ENCODE results near the gene CACNG1.

Gene CACNG1

GRCh38 chr17:67044016-67044772, at the start of gene CACNG1:
TSS of gene CACNG1 (plus strand) at chr17:67044554. CDS start at chr17:67044661, 107 bp downstream.
- no peak for TF ChIP-seq GATA2 (IDR thresholded peaks at IDR 0.05; ENCODE audit: low read depth, low read length)
- no peak for TF ChIP-seq GATA3 (IDR thresholded peaks at IDR 0.05; ENCODE audit: low read depth, low read length)

GRCh38 chr17:66994930-66995535, 49.3 kb upstream of the CACNG1 start:
- TF ChIP-seq GATA3 (IDR thresholded peaks at IDR 0.05; ENCODE audit: low read depth, low read length) (no peak), GATA2 (IDR thresholded peaks at IDR 0.05; ENCODE audit: low read depth, low read length) (peak; percentile 61; the same call in 1 of the 2 replicates)

GRCh38 chr17:66995944-66996343, 48.4 kb upstream of the CACNG1 start:
- TF ChIP-seq GATA3 (IDR thresholded peaks at IDR 0.05; ENCODE audit: low read depth, low read length) (no peak), GATA2 (IDR thresholded peaks at IDR 0.05; ENCODE audit: low read depth, low read length) (no peak)

- TF ChIP-seq GATA2 (IDR thresholded peaks at IDR 0.05; ENCODE audit: low read depth, low read length) = no peak
- TF ChIP-seq GATA3 (IDR thresholded peaks at IDR 0.05; ENCODE audit: low read depth, low read length) = no peak
Observed at GRCh38 chr17:66996926-66997325, 47.4 kb upstream of the CACNG1 start.

GRCh38 chr17:67003231-67003630, 41.1 kb upstream of the CACNG1 start:
- TF ChIP-seq GATA3 (IDR thresholded peaks at IDR 0.05; ENCODE audit: low read depth, low read length) (no peak), GATA2 (IDR thresholded peaks at IDR 0.05; ENCODE audit: low read depth, low read length) (no peak)

- no peak for TF ChIP-seq GATA3 (IDR thresholded peaks at IDR 0.05; ENCODE audit: low read depth, low read length)
- no peak for TF ChIP-seq GATA2 (IDR thresholded peaks at IDR 0.05; ENCODE audit: low read depth, low read length)
Observed at GRCh38 chr17:67004181-67004580, 40.2 kb upstream of the CACNG1 start.

GRCh38 chr17:67007266-67007665, 37.1 kb upstream of the CACNG1 start:
- TF ChIP-seq GATA3 (IDR thresholded peaks at IDR 0.05; ENCODE audit: low read depth, low read length) = no peak
- no peak for TF ChIP-seq GATA2 (IDR thresholded peaks at IDR 0.05; ENCODE audit: low read depth, low read length)

GRCh38 chr17:67008101-67008500, 36.3 kb upstream of the CACNG1 start:
- TF ChIP-seq GATA2 (IDR thresholded peaks at IDR 0.05; ENCODE audit: low read depth, low read length) (no peak), GATA3 (IDR thresholded peaks at IDR 0.05; ENCODE audit: low read depth, low read length) (no peak)

GRCh38 chr17:67011527-67012175, 32.7 kb upstream of the CACNG1 start:
- no peak for TF ChIP-seq GATA3 (IDR thresholded peaks at IDR 0.05; ENCODE audit: low read depth, low read length)
- no peak for TF ChIP-seq GATA2 (IDR thresholded peaks at IDR 0.05; ENCODE audit: low read depth, low read length)

- TF ChIP-seq GATA2 (IDR thresholded peaks at IDR 0.05; ENCODE audit: low read depth, low read length) (no peak), GATA3 (IDR thresholded peaks at IDR 0.05; ENCODE audit: low read depth, low read length) (no peak)
Observed at GRCh38 chr17:67013891-67014290, 30.5 kb upstream of the CACNG1 start.

- TF ChIP-seq GATA3 (IDR thresholded peaks at IDR 0.05; ENCODE audit: low read depth, low read length) = no peak
- no peak for TF ChIP-seq GATA2 (IDR thresholded peaks at IDR 0.05; ENCODE audit: low read depth, low read length)
Observed at GRCh38 chr17:67015001-67015400, 29.4 kb upstream of the CACNG1 start.

GRCh38 chr17:67016039-67016762, 28.2 kb upstream of the CACNG1 start:
- no peak for TF ChIP-seq GATA2 (IDR thresholded peaks at IDR 0.05; ENCODE audit: low read depth, low read length)
- no peak for TF ChIP-seq GATA3 (IDR thresholded peaks at IDR 0.05; ENCODE audit: low read depth, low read length)

GRCh38 chr17:67017910-67018309, 26.4 kb upstream of the CACNG1 start:
- TF ChIP-seq GATA2 (IDR thresholded peaks at IDR 0.05; ENCODE audit: low read depth, low read length) (no peak), GATA3 (IDR thresholded peaks at IDR 0.05; ENCODE audit: low read depth, low read length) (no peak)
